ENCODE data around the gene EHMT2. TPM values are rescaled to one million over a fixed set of nuclear protein-coding genes. Genes with fewer than 3 reads are reported as not detected.
"Not testable (repeated sequence)": the region's sequence is repeated elsewhere in the genome, so short reads cannot be mapped to it uniquely, and the experiment has no call there.

Gene EHMT2
- total RNA-seq, 1 donor from 2014 or later: 15.6 TPM

GRCh38 chr6:31858707-31859106 lies 38.8 kb downstream of the EHMT2 start:
- H3K9me3 ChIP-seq (replicated peaks): no peaks in the 10 kb centered on the region
- H3K27ac ChIP-seq (replicated peaks): no peak overlapping the region
- no peak for DNase-seq
- intact Hi-C loops (cut with micrococcal nuclease): no loop called here
- H3K4me3 ChIP-seq: no peak overlapping the region
- peaks cover 33% of the 10 kb centered on the region for H3K36me3 ChIP-seq
- TF ChIP-seq, protein P1, sequence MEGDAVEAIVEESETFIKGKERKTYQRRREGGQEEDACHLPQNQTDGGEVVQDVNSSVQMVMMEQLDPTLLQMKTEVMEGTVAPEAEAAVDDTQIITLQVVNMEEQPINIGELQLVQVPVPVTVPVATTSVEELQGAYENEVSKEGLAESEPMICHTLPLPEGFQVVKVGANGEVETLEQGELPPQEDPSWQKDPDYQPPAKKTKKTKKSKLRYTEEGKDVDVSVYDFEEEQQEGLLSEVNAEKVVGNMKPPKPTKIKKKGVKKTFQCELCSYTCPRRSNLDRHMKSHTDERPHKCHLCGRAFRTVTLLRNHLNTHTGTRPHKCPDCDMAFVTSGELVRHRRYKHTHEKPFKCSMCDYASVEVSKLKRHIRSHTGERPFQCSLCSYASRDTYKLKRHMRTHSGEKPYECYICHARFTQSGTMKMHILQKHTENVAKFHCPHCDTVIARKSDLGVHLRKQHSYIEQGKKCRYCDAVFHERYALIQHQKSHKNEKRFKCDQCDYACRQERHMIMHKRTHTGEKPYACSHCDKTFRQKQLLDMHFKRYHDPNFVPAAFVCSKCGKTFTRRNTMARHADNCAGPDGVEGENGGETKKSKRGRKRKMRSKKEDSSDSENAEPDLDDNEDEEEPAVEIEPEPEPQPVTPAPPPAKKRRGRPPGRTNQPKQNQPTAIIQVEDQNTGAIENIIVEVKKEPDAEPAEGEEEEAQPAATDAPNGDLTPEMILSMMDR (IDR thresholded peaks at IDR 0.05; ENCODE audit: borderline replicate concordance): no peak
- peaks cover 21% of the 10 kb centered on the region for H3K4me1 ChIP-seq
- no peaks in the 10 kb centered on the region for H3K27me3 ChIP-seq (ENCODE audit: low read depth)

GRCh38 chr6:31857774-31858173 lies 39.7 kb downstream of the EHMT2 start:
- peaks cover 14% of the 10 kb centered on the region for H3K4me1 ChIP-seq
- H3K4me3 ChIP-seq; H3K27ac ChIP-seq (replicated peaks); H3K27me3 ChIP-seq (ENCODE audit: low read depth); intact Hi-C loops (cut with micrococcal nuclease); DNase-seq; H3K9me3 ChIP-seq (replicated peaks): not testable (repeated sequence)
- H3K36me3 ChIP-seq: peaks cover 33% of the 10 kb centered on the region

GRCh38 chr6:31851980-31852718 lies 45.3 kb downstream of the EHMT2 start:
- intact Hi-C loops (cut with micrococcal nuclease); H3K9me3 ChIP-seq (replicated peaks); H3K36me3 ChIP-seq; H3K4me3 ChIP-seq; DNase-seq; H3K27me3 ChIP-seq (ENCODE audit: low read depth); H3K27ac ChIP-seq (replicated peaks); H3K4me1 ChIP-seq: not testable (repeated sequence)

- Histone ChIP-seq H3K4me1 (no peaks in the 10 kb centered on the region), H3K4me3 (no peak overlapping the region), H3K9me3 (replicated peaks) (no peaks in the 10 kb centered on the region), H3K27me3 (ENCODE audit: low read depth) (no peaks in the 10 kb centered on the region), H3K27ac (replicated peaks) (no peak overlapping the region), H3K36me3 (no peaks in the 10 kb centered on the region)
- no peak for DNase-seq
- TF ChIP-seq, protein P1 (IDR thresholded peaks at IDR 0.05; ENCODE audit: borderline replicate concordance): no peak
- intact Hi-C loops (cut with micrococcal nuclease): no loop called here
Observed at GRCh38 chr6:31851485-31851832, 46.0 kb downstream of the EHMT2 start.

DNA sequence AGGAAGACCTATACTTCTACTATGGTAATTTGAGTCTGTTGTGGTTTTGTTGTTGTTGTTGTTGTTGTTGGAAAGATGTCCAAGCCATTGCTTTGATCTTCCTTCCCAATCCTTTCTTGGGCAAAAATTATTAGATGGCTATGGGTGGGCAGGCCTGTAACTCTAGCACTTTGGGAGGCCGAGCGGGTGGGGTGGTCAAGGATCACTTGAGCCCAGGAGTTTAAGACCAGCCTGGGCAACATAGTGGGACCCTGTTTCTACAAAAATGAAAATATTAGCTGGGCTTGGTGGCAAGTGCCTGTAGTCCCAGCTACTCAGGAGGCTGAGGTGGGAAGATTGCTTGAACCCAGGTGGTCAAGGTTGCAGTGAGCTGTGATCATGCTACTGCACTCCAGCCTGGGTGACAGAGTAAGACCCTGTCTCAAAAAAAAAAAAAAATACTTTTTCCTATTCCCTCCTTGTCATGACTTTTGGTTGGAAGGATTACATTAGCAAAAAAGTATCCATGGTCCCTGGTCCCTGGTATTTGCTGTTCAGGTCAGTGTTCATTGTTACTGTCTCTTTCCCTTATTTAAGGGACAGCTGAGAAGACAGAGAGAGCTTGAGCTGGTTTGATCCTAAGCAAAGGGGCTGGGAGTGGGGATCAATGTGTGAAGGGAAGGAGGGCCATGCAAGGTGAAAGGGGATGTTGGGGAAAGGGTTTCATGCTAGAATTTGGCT lies 46.6 kb downstream of the EHMT2 start:
- no peaks in the 10 kb centered on the region for H3K4me1 ChIP-seq
- no peak for DNase-seq
- no peaks in the 10 kb centered on the region for H3K9me3 ChIP-seq (replicated peaks)
- no peak overlapping the region for H3K4me3 ChIP-seq
- H3K36me3 ChIP-seq: no peaks in the 10 kb centered on the region
- TF ChIP-seq, protein P1 (IDR thresholded peaks at IDR 0.05; ENCODE audit: borderline replicate concordance): no peak
- no peaks in the 10 kb centered on the region for H3K27me3 ChIP-seq (ENCODE audit: low read depth)
- intact Hi-C loops (cut with micrococcal nuclease): no loop called here
- H3K27ac ChIP-seq (replicated peaks): no peak overlapping the region

GRCh38 chr6:31847276-31847978 lies 50.1 kb downstream of the EHMT2 start:
- no peak for DNase-seq
- H3K9me3 ChIP-seq (replicated peaks): no peaks in the 10 kb centered on the region
- no peaks in the 10 kb centered on the region for H3K36me3 ChIP-seq
- intact Hi-C loops (cut with micrococcal nuclease): no loop called here
- H3K27ac ChIP-seq (replicated peaks): no peak overlapping the region
- no peaks in the 10 kb centered on the region for H3K4me1 ChIP-seq
- TF ChIP-seq, protein P1 (IDR thresholded peaks at IDR 0.05; ENCODE audit: borderline replicate concordance): no peak
- no peaks in the 10 kb centered on the region for H3K27me3 ChIP-seq (ENCODE audit: low read depth)
- H3K4me3 ChIP-seq: no peak overlapping the region

All from left ventricle myocardium inferior (tissue), 1 donor.